AG04450 (cell line): ENCODE measurements around the gene LYL1. TPM values are rescaled to one million over a fixed set of nuclear protein-coding genes. Genes with fewer than 3 reads are reported as not detected.

Experiments
- CTCF ChIA-PET: fragments of 300-600, 350-600 bp; formaldehyde crosslinking; extraction: SDS; loops from one replicate; lab custom pipeline; 2022; ENCODE audit warnings: antibody characterized with exemption, inconsistent platforms; lab: Charles Lee
- POLR2A ChIA-PET: fragments of 350-600 bp; formaldehyde crosslinking; extraction: SDS; loops from one replicate; lab custom pipeline; 2021; ENCODE audit warnings: antibody characterized with exemption, inconsistent platforms; lab: Yijun Ruan, JAX
- DNase-seq: peaks from one replicate; pipeline ENCODE4 v3.0.0-alpha.2; 2011; ENCODE audit warnings: low read depth, low spot score
- H3K27ac ChIP-seq: one replicate; pipeline ENCODE4 v1.5.1; 2012; ENCODE audit warnings: low read depth, low read length, control low read depth
- H3K27me3 ChIP-seq: one replicate; pipeline ENCODE4 v1.6.0; 2012; ENCODE audit warnings: low read length; ENCODE audit not compliant: control insufficient read depth, insufficient read depth
- H3K4me3 ChIP-seq: 2 replicates; pipeline ENCODE4 v1.5.1; 2011; ENCODE audit warnings: mild to moderate bottlenecking, low read depth, low read length, control low read depth
- H3K9me3 ChIP-seq: 2 replicates; pipeline ENCODE4 v1.5.1; 2012; ENCODE audit warnings: low read length; ENCODE audit not compliant: control insufficient read depth, insufficient read depth
- polyA plus RNA-seq: library from polyadenylated mRNA; depleted of rRNA; stranded (reverse); fragments of >200 nt; gene quantifications from 2 replicates; pipeline ENCODE4 v1.2.3, GENCODE V29; 2011
- TF ChIP-seq, protein P1 (sequence below): IDR thresholded peaks from 2 replicates; pipeline ENCODE4 v1.5.1; 2011; ENCODE audit warnings: low read depth, low read length, control low read depth, inconsistent platforms

LYL1 gene
- polyA plus RNA-seq, 1 experiment = 0.11 TPM

DNA sequence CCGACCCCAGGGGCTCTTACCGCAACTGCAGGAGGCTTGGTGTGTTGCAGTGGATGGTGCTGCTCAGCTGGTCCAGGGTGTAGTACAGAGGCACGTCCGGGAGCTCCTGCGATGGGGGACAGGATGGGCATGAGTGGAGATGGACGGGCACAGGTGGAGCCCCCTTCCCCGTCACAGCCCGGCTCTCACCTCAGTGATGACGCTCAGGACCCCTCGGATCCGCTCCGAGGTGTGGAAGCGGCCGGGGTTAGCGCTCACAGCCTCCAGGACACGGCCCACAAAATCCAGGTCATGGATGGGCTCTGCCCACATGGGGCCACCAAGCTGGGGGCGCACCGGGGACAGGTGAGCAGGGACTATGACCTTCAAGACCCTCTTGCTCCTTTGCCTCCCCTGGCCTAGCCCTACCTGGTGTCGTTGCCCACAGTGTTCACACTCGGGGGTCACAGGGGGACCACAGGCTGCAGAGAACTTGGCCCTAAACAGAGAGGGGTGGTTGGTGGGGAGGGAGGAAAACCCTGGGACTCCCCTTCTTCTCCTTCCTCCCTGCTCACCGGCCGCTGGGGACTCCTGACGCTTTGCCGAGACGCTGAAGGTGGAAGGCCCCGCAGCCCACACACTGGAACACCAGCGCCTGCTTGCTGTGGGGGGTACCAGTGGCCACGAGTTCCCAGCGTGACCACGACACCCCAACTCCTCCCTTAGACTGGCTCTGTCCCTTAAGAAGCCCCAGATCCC lies 6.9 kb upstream of the LYL1 start:
- Histone ChIP-seq H3K4me3 (no peak overlapping the region), H3K27me3 (no peaks in the 10 kb centered on the region), H3K27ac (no peak overlapping the region), H3K9me3 (no peaks in the 10 kb centered on the region)
- TF ChIP-seq, protein P1, sequence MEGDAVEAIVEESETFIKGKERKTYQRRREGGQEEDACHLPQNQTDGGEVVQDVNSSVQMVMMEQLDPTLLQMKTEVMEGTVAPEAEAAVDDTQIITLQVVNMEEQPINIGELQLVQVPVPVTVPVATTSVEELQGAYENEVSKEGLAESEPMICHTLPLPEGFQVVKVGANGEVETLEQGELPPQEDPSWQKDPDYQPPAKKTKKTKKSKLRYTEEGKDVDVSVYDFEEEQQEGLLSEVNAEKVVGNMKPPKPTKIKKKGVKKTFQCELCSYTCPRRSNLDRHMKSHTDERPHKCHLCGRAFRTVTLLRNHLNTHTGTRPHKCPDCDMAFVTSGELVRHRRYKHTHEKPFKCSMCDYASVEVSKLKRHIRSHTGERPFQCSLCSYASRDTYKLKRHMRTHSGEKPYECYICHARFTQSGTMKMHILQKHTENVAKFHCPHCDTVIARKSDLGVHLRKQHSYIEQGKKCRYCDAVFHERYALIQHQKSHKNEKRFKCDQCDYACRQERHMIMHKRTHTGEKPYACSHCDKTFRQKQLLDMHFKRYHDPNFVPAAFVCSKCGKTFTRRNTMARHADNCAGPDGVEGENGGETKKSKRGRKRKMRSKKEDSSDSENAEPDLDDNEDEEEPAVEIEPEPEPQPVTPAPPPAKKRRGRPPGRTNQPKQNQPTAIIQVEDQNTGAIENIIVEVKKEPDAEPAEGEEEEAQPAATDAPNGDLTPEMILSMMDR = no peak
- no peak for DNase-seq
- POLR2A ChIA-PET = interaction anchor here (0.7 kb wide), 1 partner anchor 17 kb away, joined by 7 read pairs; no protein-coding TSS in a partner anchor
- CTCF ChIA-PET = interaction anchor here (0.7 to 1.6 kb wide), 4 partner anchors 42 to 144 kb away, joined by 3 to 8 read pairs (median 6); no protein-coding TSS in a partner anchor

DNA sequence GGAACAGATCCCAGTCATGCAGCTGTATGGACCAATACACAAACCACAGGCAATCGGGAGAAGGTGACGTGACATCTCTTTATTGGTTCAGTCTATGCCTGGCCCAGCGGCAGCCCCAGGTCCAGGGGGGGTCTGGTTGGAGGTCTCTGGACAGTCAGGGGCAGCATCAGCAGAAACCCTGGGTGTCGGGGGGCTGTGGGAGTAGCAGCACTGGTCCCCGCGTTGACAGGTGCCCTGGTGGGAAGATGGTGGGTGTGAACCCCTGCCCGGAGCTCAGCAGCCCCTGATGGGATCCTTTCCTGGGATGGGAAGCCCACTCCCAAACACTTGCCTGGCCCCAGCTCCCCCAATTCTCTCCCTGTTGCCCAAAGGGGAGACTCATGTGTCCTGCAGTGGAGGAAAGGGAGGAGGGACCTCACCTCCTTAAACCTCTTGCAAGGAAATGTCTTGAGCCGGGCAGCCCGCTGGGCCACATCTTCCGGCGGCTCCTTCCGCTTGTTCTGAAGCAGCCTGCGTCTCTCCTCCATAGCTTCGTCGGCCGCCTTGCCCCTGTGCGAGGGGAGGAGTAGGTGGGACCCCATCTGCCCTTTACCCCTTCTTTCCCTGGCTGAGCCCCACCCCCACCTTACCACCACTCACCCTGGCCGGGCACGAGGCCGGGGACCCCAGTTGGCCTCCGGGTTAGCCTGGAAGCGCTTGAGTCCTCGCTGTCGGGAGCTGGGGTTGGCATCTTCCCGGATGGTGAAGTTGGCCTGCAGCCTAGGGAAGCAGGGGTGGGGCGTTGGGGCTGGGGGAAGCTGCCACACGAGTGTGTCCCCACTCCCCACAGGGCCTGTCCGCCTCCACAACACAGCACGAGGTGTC lies 2.4 kb upstream of the LYL1 start:
- Histone ChIP-seq H3K27ac (no peak overlapping the region), H3K27me3 (no peaks in the 10 kb centered on the region), H3K9me3 (peaks cover 2% of the 10 kb centered on the region; the same call in 1 of the 2 replicates), H3K4me3 (no peak overlapping the region)
- TF ChIP-seq, protein P1 = no peak
- CTCF ChIA-PET = interaction anchor here (0.7 to 2.1 kb wide), 5 partner anchors 14 to 140 kb away, joined by 4 to 12 read pairs (median 4); no protein-coding TSS in a partner anchor
- no peak for DNase-seq
- POLR2A ChIA-PET = interaction anchor here (0.5 to 0.6 kb wide), 2 partner anchors 14 to 159 kb away, joined by 3 to 5 read pairs; no protein-coding TSS in a partner anchor

DNA sequence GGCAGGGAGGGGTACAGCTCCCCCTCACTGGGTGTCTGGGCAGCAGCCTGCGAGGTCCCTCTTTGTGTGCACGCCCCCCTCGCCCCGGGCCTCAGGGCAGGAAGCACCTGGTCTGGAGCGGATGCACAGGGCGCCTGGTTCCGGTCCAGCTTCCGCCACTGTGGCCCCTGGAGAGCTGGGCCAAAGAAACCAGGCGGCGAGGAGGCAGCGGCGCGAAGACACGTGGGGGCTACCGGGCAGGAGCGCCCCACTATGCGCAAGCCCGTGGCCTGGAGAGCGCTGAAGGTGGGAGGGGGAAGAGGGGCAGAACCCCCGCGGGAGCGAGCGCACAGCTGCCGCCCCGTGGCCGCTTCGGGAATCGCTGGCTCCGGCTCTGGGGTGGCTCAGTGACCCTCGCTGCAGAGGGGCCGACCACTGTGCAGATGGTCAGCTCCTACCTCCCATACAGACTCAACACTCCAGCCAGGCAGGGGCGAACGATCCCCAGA lies 1.7 kb upstream of the LYL1 start:
- TF ChIP-seq, protein P1 = peak; percentile 67
- Histone ChIP-seq H3K9me3 (peaks cover 2% of the 10 kb centered on the region; the same call in 1 of the 2 replicates), H3K4me3 (no peak overlapping the region), H3K27me3 (no peaks in the 10 kb centered on the region), H3K27ac (no peak overlapping the region)
- CTCF ChIA-PET = interaction anchor here (1.0 to 2.1 kb wide), 4 partner anchors 13 to 139 kb away, joined by 4 to 12 read pairs (median 8); no protein-coding TSS in a partner anchor
- DNase-seq = no peak
- POLR2A ChIA-PET = no interaction called here

DNA sequence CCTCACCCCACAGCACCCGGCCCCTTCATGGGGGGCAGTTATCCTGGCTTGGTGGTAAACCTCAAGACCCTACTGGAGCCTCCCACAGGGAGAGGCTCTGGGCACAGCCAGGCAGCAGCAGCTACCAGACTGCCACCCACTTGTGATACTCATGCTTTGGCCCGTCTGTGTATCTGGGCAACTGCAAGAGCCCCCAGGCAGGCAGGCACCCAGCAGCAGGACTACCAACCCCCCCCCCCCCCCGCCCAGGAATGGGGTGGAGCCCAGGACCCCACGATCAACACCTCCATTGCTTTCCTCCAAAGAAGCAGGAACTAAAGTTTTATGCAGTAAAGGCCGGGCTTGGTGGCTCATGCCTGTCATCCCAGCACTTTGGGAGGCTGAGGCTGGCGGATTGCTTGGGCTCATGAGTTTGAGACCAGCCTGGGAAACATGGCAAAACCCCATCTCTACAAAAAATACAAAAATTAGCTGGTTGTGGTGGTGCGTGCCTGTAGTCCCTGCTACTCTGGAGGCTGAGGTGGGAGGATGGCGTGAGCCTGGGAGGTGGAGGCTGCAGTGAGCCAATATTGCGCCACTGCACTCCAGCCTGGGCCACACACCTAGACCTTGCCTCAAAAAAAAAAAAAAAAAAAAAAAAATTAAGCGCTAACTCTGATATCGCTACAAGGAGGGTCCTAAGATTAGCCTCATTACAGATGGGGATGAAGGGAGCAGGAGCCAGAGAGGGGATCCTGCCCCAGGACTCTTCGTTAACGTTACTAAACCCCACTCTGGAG lies 1.1 kb upstream of the LYL1 start:
- DNase-seq = no peak
- ChIA-PET CTCF (interaction anchor here (1.4 to 2.1 kb wide), 3 partner anchors 13 to 138 kb away, joined by 4 to 12 read pairs (median 11); no protein-coding TSS in a partner anchor), POLR2A (no interaction called here)
- H3K27ac ChIP-seq = no peak overlapping the region
- peaks cover 2% of the 10 kb centered on the region; the same call in 1 of the 2 replicates for H3K9me3 ChIP-seq
- TF ChIP-seq, protein P1 = no peak
- no peak overlapping the region for H3K4me3 ChIP-seq
- no peaks in the 10 kb centered on the region for H3K27me3 ChIP-seq
